SH-SY5Y (cell line): Measurements from ENCODE around the gene NRG2.

Source experiments
- GATA2 ChIP-seq: IDR thresholded peaks from 2 replicates; pipeline ENCODE4 v1.6.1; 2011; ENCODE audit warnings: mild to moderate bottlenecking, low read depth, low read length
- GATA3 ChIP-seq: IDR thresholded peaks from 2 replicates; pipeline ENCODE4 v1.6.1; 2011; ENCODE audit warnings: low read depth, mild to moderate bottlenecking, low read length, moderate library complexity

- TF ChIP-seq GATA2 (no peak), GATA3 (no peak)
Observed at GRCh38 chr5:140056880-140057279, 13.8 kb upstream of the NRG2 start.
